SK-N-SH (cell line): Measurements from ENCODE around the gene KRT84. TPM values are rescaled to one million over a fixed set of nuclear protein-coding genes. Genes with fewer than 3 reads are reported as not detected.

ENCODE experiments used
- CTCF ChIA-PET: fragments of 300-600, 350-600 bp; formaldehyde crosslinking; extraction: SDS; loops from one replicate; lab custom pipeline; 2021; lab: Yijun Ruan, JAX
- POLR2A ChIA-PET: fragments of 350-600 bp; sonication (Branson Sonifier 250); formaldehyde crosslinking; extraction: SDS; loops from one replicate; lab custom pipeline; 2020; ENCODE audit warnings: antibody characterized with exemption, inconsistent platforms; lab: Yijun Ruan, JAX
- DNase-seq: peaks from one replicate; pipeline ENCODE4 v3.0.0; 2012
- H2AFZ ChIP-seq: fragments of 200-600 bp; sonication (generic); 2 replicates; pipeline ENCODE4 v1.8.1; 2016; ENCODE audit warnings: antibody characterized with exemption, mild to moderate bottlenecking, low read depth
- H3F3A ChIP-seq: fragments of 200-600 bp; sonication (generic); replicated peaks from 2 replicates; pipeline ENCODE3; 2016; ENCODE audit warnings: antibody characterized with exemption, mild to moderate bottlenecking; ENCODE audit not compliant: insufficient read depth
- H3K27ac ChIP-seq, 2 experiments: fragments of 200-500 bp in 1 of 2; fragments of 200-600 bp in 1 of 2; sonication (Bioruptor generic) in 1 of 2; sonication (generic), shearing (Covaris generic) in 1 of 2; 2 replicates each; pipeline versions ENCODE4 v1.5.1 to v1.6.1; 2014 to 2016; ENCODE audit warnings: low read depth in 2 of 2, inconsistent platforms in 1 of 2, low read length in 1 of 2, mild to moderate bottlenecking in 1 of 2, mixed read lengths in 1 of 2
- H3K27me3 ChIP-seq: fragments of 200-600 bp; sonication (generic), shearing (Covaris generic); 2 replicates; pipeline ENCODE4 v1.6.1; 2016; ENCODE audit warnings: mixed run types; ENCODE audit not compliant: insufficient read depth
- H3K36me3 ChIP-seq, 2 experiments: fragments of 200-500 bp in 1 of 2; fragments of 200-600 bp in 1 of 2; sonication (Bioruptor generic) in 1 of 2; sonication (generic) in 1 of 2; replicated peaks in 1 of 2; 2 replicates each; pipeline versions ENCODE3 to v1.5.1; 2014 to 2016; ENCODE audit warnings: low read length in 1 of 2, mild to moderate bottlenecking in 1 of 2; ENCODE audit not compliant: insufficient read depth in 2 of 2, control insufficient read depth in 1 of 2
- H3K4me1 ChIP-seq, 2 experiments: fragments of 200-500 bp in 1 of 2; fragments of 200-600 bp in 1 of 2; sonication (Bioruptor generic) in 1 of 2; sonication (generic), shearing (Covaris generic) in 1 of 2; 2 replicates each; pipeline versions ENCODE4 v1.5.1 to v1.6.1; 2014 to 2016; ENCODE audit warnings: low read depth in 1 of 2, low read length in 1 of 2, mixed run types in 1 of 2; ENCODE audit not compliant: insufficient read depth in 2 of 2, control insufficient read depth in 1 of 2
- H3K4me2 ChIP-seq: fragments of 200-600 bp; sonication (generic), shearing (Covaris generic); 2 replicates; pipeline ENCODE4 v1.6.1; 2017; ENCODE audit warnings: mixed run types
- H3K4me3 ChIP-seq, 2 experiments: fragments of 200-500 bp in 1 of 2; fragments of 200-600 bp in 1 of 2; sonication (Bioruptor generic) in 1 of 2; sonication (generic), shearing (Covaris generic) in 1 of 2; 2 replicates each; pipeline versions ENCODE4 v1.5.1 to v1.8.1; 2014 to 2016; ENCODE audit warnings: low read depth in 2 of 2, inconsistent platforms in 1 of 2, low read length in 1 of 2, mild to moderate bottlenecking in 1 of 2, mixed read lengths in 1 of 2, moderate library complexity in 1 of 2
- H3K79me2 ChIP-seq: fragments of 200-600 bp; sonication (generic); 2 replicates; pipeline ENCODE4 v1.8.1; 2017; ENCODE audit warnings: mild to moderate bottlenecking; ENCODE audit not compliant: insufficient read depth
- H3K9ac ChIP-seq: fragments of 200-600 bp; sonication (generic); 2 replicates; pipeline ENCODE4 v1.6.1; 2017; ENCODE audit warnings: mixed run types
- H3K9me2 ChIP-seq: fragments of 200-600 bp; sonication (generic); 2 replicates; pipeline ENCODE4 v1.6.1; 2017; ENCODE audit warnings: mixed run types
- H3K9me3 ChIP-seq: fragments of 200-600 bp; sonication (generic); 2 replicates; pipeline ENCODE4 v1.6.1; 2017; ENCODE audit warnings: mixed run types, mild to moderate bottlenecking, moderate library complexity
- H4K20me1 ChIP-seq: fragments of 200-600 bp; sonication (generic); 2 replicates; pipeline ENCODE4 v1.6.1; 2017; ENCODE audit warnings: mild to moderate bottlenecking, mixed run types; ENCODE audit not compliant: insufficient read depth
- CHD2 ChIP-seq: fragments of 150-350 bp; IDR thresholded peaks from 2 replicates; pipeline ENCODE4 v1.6.1; 2018; ENCODE audit warnings: low read length; ENCODE audit not compliant: partially characterized antibody
- EP300 ChIP-seq, 2 experiments: IDR thresholded peaks; 2 replicates each; pipeline versions ENCODE4 v1.4.0 to v1.6.1; 2012; ENCODE audit warnings: borderline replicate concordance in 1 of 2, low read depth in 1 of 2, low read length in 1 of 2
- EZH2phosphoT487 ChIP-seq: fragments of 200-600 bp; sonication (generic); IDR thresholded peaks from 2 replicates; pipeline ENCODE4 v1.6.1; 2017; ENCODE audit warnings: low read depth, mixed run types, mild to moderate bottlenecking, antibody characterized with exemption, moderate library complexity, borderline replicate concordance
- FOSL2 ChIP-seq: IDR thresholded peaks from 2 replicates; pipeline ENCODE4 v1.4.0; 2012; ENCODE audit warnings: low read depth, mild to moderate bottlenecking, moderate library complexity, borderline replicate concordance
- FOXM1 ChIP-seq: IDR thresholded peaks from 2 replicates; pipeline ENCODE4 v1.4.0; 2012; ENCODE audit warnings: low read depth, mild to moderate bottlenecking
- GABPA ChIP-seq: IDR thresholded peaks from 2 replicates; pipeline ENCODE4 v1.4.0; 2012; ENCODE audit warnings: low read depth, mild to moderate bottlenecking
- NFIC ChIP-seq: IDR thresholded peaks from 2 replicates; pipeline ENCODE4 v1.4.0; 2012; ENCODE audit warnings: borderline replicate concordance
- PBX3 ChIP-seq: IDR thresholded peaks from 2 replicates; pipeline ENCODE4; 2012
- POLR2AphosphoS5 ChIP-seq: IDR thresholded peaks from 2 replicates; pipeline ENCODE4 v1.6.1; 2012; ENCODE audit warnings: low read depth, low read length
- RAD21 ChIP-seq: IDR thresholded peaks from 2 replicates; pipeline ENCODE4 v1.6.1; 2012; ENCODE audit warnings: mild to moderate bottlenecking, low read length
- RCOR1 ChIP-seq: fragments of 150-350 bp; IDR thresholded peaks from 2 replicates; pipeline ENCODE4 v1.6.1; 2017; ENCODE audit warnings: antibody characterized with exemption, low read length
- SMC3 ChIP-seq: IDR thresholded peaks from 2 replicates; pipeline ENCODE4 v1.6.1; 2012; ENCODE audit warnings: low read depth, low read length, improper control_type of control experiment
- TEAD4 ChIP-seq: IDR thresholded peaks from 2 replicates; pipeline ENCODE4 v1.4.0; 2012; ENCODE audit warnings: mild to moderate bottlenecking, borderline replicate concordance; ENCODE audit not compliant: insufficient read depth
- YY1 ChIP-seq: IDR thresholded peaks from 2 replicates; pipeline ENCODE4 v1.4.0; 2012; ENCODE audit warnings: low read depth, mild to moderate bottlenecking
- WGBS: methylation state at CpG from one replicate; pipeline ENCODE4 v1.1.6; 2017; ENCODE audit warnings: low lambda C conversion rate; 5-methylcytosine and 5-hydroxymethylcytosine counted together
- polyA plus RNA-seq, 3 experiments: library from polyadenylated mRNA; depleted of rRNA; stranded (reverse); fragments of >200 nt; gene quantifications; 2 replicates each; pipeline ENCODE4 v1.2.3, GENCODE V29; 2012
- TF ChIP-seq, protein P1 (sequence below): IDR thresholded peaks from 2 replicates; pipeline ENCODE4 v1.4.0; 2012; ENCODE audit warnings: low read depth

Gene KRT84
- polyA plus RNA-seq, 1 of the 3 experiments (the other 2 are of a cell fraction) = not detected

GRCh38 chr12:52360106-52360662 lies 25.3 kb downstream of the KRT84 start (continued):
- TF ChIP-seq SMC3 = no peak
- TF ChIP-seq RAD21 = no peak

- Histone ChIP-seq H4K20me1 (no peaks in the 10 kb centered on the region), H3K4me3 (no peak overlapping the region), H3K27me3 (peaks cover 24% of the 10 kb centered on the region), H3K36me3 (no peaks in the 10 kb centered on the region), H3K79me2 (no peaks in the 10 kb centered on the region), H3K9me2 (no peaks in the 10 kb centered on the region), H3K9ac (no peak overlapping the region), H3K27ac (no peak overlapping the region), H3K4me1 (no peaks in the 10 kb centered on the region), H2AFZ (no peak overlapping the region), H3K4me2 (no peak overlapping the region), H3K9me3 (no peaks in the 10 kb centered on the region), H3F3A (no peaks in the 10 kb centered on the region)
- no peak for TF ChIP-seq EP300 (IDR thresholded peaks at IDR 0.05; ENCODE audit: borderline replicate concordance in 1 of 2, low read depth in 1 of 2, low read length in 1 of 2)
- no peak for TF ChIP-seq EZH2phosphoT487
- no peak for TF ChIP-seq RCOR1
- TF ChIP-seq PBX3 = no peak
- no peak for TF ChIP-seq NFIC
- no peak for TF ChIP-seq FOXM1
- no peak for TF ChIP-seq GABPA
- no peak for TF ChIP-seq POLR2AphosphoS5
- no peak for TF ChIP-seq FOSL2
- ChIA-PET POLR2A (no interaction called here), CTCF (interaction anchor here (1.0 to 3.7 kb wide), 4 partner anchors 12 to 520 kb away, joined by 3 to 35 read pairs (median 4); no protein-coding TSS in a partner anchor)
- 37% methylated on average over 5 of the region's 5 CpGs for WGBS
- no peak for DNase-seq
Measured at GRCh38 chr12:52359621-52360061, 25.8 kb downstream of the KRT84 start.

DNA sequence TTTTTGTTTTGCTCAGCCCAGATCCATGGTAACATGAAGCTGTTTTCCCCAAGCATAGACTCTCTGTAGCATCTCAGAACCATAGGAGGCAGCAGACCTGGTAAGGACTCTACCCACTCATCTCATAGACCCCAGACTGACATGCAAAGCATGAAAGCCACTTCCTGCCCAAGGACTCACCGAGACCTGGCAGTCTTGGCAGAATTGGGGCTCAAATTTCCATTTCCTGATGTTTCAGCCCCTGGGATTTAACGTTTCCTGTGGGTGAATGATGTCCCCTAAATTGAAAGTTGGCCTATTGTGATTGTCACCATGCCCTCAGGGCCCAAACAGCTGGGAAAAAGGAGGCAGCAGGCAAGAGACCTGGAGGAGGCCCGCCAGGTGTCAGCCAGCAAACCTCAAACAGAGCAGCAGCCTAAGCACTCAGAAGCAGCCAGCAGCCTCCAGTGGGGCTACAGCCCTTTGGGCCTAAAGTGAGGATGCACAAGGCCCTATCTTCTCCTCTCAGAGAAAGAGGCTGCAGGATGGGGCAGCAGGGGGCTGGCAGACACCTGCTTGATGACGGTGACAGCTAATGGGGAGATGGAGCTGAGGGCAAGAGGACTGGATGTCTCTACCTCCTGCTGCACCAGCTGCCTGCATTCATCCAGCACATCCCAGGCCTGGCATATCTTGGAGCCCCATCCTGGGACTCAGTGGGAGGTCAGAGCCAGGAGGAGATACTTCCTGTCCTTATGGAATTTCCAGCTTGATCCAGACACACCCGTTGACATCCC lies 26.7 kb downstream of the KRT84 start:
- TF ChIP-seq, protein P1, sequence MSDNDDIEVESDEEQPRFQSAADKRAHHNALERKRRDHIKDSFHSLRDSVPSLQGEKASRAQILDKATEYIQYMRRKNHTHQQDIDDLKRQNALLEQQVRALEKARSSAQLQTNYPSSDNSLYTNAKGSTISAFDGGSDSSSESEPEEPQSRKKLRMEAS = no peak
- no peak for TF ChIP-seq POLR2AphosphoS5
- no peak for TF ChIP-seq FOXM1
- TF ChIP-seq TEAD4 = no peak
- no peak for TF ChIP-seq YY1
- no peak for TF ChIP-seq CHD2
- TF ChIP-seq SMC3 = no peak
- 34% methylated on average over 5 of the region's 5 CpGs for WGBS
- H4K20me1 ChIP-seq = no peaks in the 10 kb centered on the region
- no peak overlapping the region for H3K4me2 ChIP-seq
- H3K4me1 ChIP-seq = no peaks in the 10 kb centered on the region; a peak in 1 of 4 replicates
- DNase-seq = no peak
- ChIA-PET CTCF (interaction anchor here (1.1 to 3.7 kb wide), 2 partner anchors 13 to 521 kb away, joined by 4 to 35 read pairs; no protein-coding TSS in a partner anchor), POLR2A (no interaction called here)
- no peaks in the 10 kb centered on the region for H3K36me3 ChIP-seq
- H3K27me3 ChIP-seq = peaks cover 22% of the 10 kb centered on the region; the same call in 1 of the 2 replicates
- no peaks in the 10 kb centered on the region for H3K79me2 ChIP-seq
- no peak overlapping the region for H3K9ac ChIP-seq
- no peaks in the 10 kb centered on the region for H3K9me3 ChIP-seq
- no peaks in the 10 kb centered on the region for H3F3A ChIP-seq
- H3K27ac ChIP-seq = no peak overlapping the region
- H3K9me2 ChIP-seq = no peaks in the 10 kb centered on the region
- no peak overlapping the region for H2AFZ ChIP-seq
- no peak overlapping the region for H3K4me3 ChIP-seq
